ENCODE results near the gene CLK1.
A peak's percentile ranks its signal among the peaks of the same experiment; 100 is the strongest.

Gene CLK1

DNA sequence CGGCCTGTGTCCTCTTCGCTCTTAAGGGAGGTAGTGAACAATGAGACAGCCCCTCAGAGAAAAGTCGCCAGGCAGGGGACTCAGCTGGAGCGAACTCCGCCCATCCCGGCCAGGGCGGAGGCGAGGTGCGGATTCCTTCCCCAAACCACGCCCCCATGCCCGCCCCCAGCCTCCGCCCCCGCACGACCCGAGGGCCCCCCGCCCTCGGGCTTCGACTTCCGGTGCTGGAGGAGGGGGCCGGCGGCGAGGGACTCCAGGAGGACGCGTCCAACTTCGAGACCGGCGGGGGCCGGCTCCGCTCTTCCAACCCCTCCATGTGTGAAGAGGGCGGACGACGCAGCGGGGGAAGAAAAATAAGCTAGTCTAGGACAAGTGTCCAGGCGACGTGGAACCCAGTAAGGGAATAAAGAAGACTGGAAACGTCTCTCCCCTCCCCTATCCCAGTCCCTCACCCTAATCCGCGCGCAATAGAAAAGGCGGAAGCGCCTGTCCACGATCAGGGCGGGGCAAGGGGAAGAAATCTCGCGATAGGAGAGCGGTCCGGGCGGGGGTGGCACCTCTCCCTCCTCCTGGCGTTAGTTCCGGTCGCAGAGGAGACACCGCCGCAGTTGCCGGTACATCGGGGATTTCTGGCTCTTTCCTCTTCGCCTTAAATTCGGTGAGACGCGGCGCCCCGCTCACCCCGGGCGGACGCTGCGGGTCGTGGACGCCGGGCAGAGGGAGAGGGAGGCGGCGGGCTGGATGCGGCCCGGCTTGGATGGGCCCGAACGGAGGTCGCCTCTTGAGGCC is 52.9 kb downstream of the CLK1 start, which contains the start of gene BZW1:
BZW1 (plus strand) TSS at position 578 of the 789 bp plus-strand sequence. CDS start 1,308 bp downstream, outside the sequence.
- peak; percentile 97 for DNase-seq (ENCODE audit: low spot score)

DNA sequence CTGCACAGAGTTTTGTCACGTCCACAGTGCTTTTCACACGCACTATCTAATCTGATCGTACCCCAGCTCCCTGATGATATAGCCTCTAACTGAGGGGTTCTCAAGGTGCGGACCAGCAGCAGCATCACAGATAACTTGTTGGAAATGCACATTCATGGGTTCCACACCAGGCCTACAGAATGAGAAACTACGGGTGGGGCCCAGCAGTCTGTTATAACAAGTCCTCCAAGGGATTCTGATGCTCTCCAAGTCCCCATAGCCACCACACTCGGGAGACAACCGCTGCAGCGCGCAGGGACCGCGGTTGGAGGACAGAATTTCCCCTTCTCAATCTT is 53.5 kb downstream of the CLK1 start:
- DNase-seq (ENCODE audit: low spot score): no peak

DNA sequence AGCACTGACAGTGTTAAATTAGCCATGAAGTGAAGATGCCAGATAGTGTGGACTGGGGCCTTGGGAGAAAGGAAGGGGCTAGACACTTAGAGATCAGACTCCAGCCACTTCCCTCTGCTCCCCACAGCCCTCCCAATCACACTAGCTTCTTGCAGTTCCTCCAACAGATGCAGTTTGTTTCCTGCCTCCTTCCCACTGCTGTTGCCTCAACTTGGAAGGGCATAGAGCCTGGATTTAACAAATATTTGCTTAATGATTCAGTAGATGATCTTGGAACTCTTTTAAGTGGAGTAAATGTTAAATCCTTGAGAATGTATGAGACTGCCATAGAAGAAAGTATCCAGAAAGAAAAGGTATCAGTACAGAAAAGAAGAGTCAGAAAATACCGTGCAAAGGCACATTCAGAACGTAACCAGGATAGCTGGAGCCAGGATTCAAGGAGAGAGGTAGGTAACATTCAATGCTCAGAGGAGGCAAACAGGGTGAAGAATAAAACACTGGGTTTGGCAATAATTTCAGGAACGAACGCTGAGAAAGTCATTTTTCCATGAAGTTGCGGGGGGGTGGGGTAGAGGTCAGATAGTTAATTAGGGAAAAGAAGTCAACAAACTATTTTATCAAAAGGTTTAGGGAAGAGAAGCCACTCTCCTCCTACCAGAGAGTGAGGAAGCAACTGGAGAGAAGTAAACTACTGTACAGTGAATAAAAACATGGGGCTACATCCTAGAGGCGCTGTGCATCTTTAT is 54.0 kb downstream of the CLK1 start:
- DNase-seq (ENCODE audit: low spot score): no peak

DNA sequence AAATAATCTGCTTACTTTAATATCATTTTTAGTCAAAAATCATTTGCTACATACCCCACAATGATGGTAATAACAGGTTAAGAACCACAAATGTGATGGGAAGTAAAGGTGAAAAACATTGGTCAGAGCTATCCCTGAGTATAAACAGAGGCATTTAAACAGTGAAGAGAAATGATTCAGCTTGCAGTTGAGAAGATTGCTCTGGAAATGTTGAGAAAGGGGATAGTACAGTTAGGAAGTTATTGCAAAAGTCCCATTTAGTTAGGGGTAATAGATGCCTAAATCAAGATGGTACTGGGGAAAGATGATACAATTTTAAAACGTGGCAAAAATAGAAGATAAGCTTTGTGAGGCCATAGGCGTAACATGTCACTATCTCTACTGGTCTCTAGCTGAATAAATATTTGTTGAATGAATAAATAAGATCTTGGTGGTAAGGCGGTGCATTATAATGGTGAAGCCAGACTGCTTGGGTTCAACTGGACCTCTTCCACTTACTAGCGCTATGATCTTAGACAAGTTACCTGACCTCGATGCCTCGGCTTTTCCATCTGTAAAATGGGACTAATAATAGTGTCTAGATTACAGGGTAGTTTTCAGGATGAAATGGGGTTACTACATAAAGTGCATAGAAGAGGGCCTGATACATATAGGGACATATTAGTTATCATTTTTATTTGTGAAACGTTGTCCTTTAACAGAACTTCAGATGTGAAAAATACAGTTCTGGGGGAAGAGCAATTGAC is 54.8 kb downstream of the CLK1 start:
- DNase-seq (ENCODE audit: low spot score): no peak
